PC-9 (cell line): Measurements from ENCODE around the gene FUBP1.
"Not testable (repeated sequence)": the region's sequence is repeated elsewhere in the genome, so short reads cannot be mapped to it uniquely, and the experiment has no call there.

Source experiments
- EZH2 ChIP-seq: fragments of 200-600 bp; sonication (generic); IDR thresholded peaks from 2 replicates; pipeline ENCODE4 v1.8.0; 2017; ENCODE audit warnings: antibody characterized with exemption, low read depth
- TF ChIP-seq, protein P1 (sequence below): fragments of 200-600 bp; sonication (generic); conservative IDR thresholded peaks from 2 replicates; pipeline ENCODE4 v1.6.1; 2017; ENCODE audit warnings: mixed run types, antibody characterized with exemption, mild to moderate bottlenecking, moderate library complexity

DNA sequence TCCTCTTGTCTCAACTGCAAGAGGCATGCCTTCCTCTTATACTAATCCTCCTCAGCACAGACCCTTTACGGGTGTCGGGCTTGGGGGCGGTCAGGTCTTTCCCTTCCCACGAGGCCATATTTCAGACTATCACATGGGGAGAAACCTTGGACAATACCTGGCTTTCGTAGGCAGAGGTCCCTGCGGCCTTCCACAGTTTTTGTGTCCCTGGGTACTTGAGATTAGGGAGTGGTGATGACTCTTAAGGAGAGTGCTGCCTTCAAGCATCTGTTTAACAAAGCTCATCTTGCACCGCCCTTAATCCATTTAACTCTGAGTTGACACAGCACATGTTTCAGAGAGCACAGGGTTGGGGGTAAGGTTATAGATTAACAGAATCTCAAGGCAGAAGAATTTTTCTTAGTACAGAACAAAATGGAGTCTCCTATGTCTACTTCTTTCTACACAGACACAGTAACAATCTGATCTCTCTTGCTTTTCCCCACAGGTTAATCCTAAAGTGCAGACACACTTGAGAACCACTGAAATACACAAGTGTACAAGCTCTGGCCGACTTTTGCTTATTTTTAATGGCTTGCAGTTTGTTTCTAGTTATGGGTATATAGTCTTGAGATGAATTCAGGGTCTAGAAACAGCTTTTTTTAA lies 4.6 kb upstream of the FUBP1 start:
- TF ChIP-seq, protein P1, sequence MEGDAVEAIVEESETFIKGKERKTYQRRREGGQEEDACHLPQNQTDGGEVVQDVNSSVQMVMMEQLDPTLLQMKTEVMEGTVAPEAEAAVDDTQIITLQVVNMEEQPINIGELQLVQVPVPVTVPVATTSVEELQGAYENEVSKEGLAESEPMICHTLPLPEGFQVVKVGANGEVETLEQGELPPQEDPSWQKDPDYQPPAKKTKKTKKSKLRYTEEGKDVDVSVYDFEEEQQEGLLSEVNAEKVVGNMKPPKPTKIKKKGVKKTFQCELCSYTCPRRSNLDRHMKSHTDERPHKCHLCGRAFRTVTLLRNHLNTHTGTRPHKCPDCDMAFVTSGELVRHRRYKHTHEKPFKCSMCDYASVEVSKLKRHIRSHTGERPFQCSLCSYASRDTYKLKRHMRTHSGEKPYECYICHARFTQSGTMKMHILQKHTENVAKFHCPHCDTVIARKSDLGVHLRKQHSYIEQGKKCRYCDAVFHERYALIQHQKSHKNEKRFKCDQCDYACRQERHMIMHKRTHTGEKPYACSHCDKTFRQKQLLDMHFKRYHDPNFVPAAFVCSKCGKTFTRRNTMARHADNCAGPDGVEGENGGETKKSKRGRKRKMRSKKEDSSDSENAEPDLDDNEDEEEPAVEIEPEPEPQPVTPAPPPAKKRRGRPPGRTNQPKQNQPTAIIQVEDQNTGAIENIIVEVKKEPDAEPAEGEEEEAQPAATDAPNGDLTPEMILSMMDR = not testable (repeated sequence)
- not testable (repeated sequence) for TF ChIP-seq EZH2
